BJ (cell line): ENCODE data around the gene HMCN2. TPM values are rescaled to one million over a fixed set of nuclear protein-coding genes. Genes with fewer than 3 reads are reported as not detected.

ENCODE experiments used
- CTCF ChIA-PET: fragments of 350-600 bp; formaldehyde crosslinking; extraction: SDS; loops from one replicate; lab custom pipeline; 2021; ENCODE audit warnings: antibody characterized with exemption, inconsistent platforms; lab: Yijun Ruan, JAX
- POLR2A ChIA-PET: fragments of 300-600 bp; sonication (Branson Sonifier 250); formaldehyde crosslinking; extraction: SDS; loops from one replicate; lab custom pipeline; 2021; ENCODE audit warnings: antibody characterized with exemption; lab: Charles Lee
- DNase-seq: peaks from one replicate; pipeline ENCODE4 v3.0.0-alpha.2; 2011; ENCODE audit warnings: low read depth
- H3K27me3 ChIP-seq: 2 replicates; pipeline ENCODE4 v1.6.0; 2011; ENCODE audit warnings: low read length; ENCODE audit not compliant: control insufficient read depth, insufficient read depth
- H3K36me3 ChIP-seq: 2 replicates; pipeline ENCODE4 v1.5.1; 2011; ENCODE audit warnings: low read length; ENCODE audit not compliant: control insufficient read depth, insufficient read depth
- H3K4me3 ChIP-seq: 2 replicates; pipeline ENCODE4 v1.5.1; 2011; ENCODE audit warnings: low read depth, mild to moderate bottlenecking, control low read depth, low read length
- polyA plus RNA-seq: library from polyadenylated mRNA; depleted of rRNA; stranded (reverse); fragments of >200 nt; gene quantifications from 2 replicates; pipeline ENCODE4 v1.2.3, GENCODE V29; 2011
- TF ChIP-seq, protein P1 (sequence below): IDR thresholded peaks from 2 replicates; pipeline ENCODE4 v1.5.1; 2011; ENCODE audit warnings: low read depth, mild to moderate bottlenecking, control low read depth, inconsistent platforms, low read length, moderate library complexity; ENCODE audit not compliant: insufficient read depth

Gene HMCN2
- polyA plus RNA-seq, 1 experiment, result not detected

DNA sequence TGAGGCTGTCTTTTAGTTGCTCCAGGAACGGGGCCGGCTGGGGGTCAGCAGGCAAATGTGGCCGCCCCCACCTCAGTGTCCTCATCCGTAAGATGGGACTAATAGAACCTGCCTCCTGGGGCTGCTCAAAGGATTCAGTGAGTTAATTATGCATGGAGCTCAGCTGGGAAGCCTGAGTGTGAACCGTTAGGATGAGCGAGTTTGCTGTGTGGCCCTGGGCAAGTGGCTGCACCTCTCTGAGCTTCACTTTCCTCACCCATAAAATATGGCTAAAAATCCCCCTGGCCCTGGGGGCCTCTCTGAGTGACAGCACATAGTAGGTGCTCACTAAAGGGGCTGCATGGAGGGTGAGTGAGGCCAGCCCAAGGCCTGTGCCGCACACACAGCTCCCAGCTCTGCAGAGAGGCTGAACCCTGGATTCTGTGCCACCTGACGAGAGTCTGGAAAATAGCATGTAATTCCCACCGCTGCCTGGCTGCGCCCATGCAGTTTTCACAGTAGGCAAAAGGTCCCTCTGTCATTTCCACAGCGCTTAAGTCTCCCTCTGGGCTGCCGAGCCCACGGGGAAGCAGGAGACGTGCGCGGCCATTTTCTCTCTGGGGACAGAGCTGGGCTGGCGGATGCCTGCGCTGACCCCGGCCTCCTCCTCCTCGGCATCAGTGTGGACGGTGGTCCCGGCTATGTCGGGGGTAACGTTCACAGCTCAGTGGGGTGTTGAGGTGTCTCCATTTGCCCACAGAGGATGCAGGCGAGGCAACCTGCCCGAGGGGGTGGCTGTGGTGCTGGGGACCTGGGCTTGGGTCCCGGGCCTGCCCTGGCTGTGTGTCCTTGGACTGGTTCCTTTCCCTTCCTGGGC lies 197.4 kb downstream of the HMCN2 start:
- Histone ChIP-seq H3K36me3 (peaks cover 60% of the 10 kb centered on the region), H3K27me3 (no peaks in the 10 kb centered on the region), H3K4me3 (no peak overlapping the region)
- ChIA-PET POLR2A (no interaction called here), CTCF (interaction anchor here (0.6 to 19.6 kb wide), 4 partner anchors 12 to 222 kb away, joined by 3 to 184 read pairs (median 3); no protein-coding TSS in a partner anchor)
- TF ChIP-seq, protein P1, sequence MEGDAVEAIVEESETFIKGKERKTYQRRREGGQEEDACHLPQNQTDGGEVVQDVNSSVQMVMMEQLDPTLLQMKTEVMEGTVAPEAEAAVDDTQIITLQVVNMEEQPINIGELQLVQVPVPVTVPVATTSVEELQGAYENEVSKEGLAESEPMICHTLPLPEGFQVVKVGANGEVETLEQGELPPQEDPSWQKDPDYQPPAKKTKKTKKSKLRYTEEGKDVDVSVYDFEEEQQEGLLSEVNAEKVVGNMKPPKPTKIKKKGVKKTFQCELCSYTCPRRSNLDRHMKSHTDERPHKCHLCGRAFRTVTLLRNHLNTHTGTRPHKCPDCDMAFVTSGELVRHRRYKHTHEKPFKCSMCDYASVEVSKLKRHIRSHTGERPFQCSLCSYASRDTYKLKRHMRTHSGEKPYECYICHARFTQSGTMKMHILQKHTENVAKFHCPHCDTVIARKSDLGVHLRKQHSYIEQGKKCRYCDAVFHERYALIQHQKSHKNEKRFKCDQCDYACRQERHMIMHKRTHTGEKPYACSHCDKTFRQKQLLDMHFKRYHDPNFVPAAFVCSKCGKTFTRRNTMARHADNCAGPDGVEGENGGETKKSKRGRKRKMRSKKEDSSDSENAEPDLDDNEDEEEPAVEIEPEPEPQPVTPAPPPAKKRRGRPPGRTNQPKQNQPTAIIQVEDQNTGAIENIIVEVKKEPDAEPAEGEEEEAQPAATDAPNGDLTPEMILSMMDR, result no peak
- no peak for DNase-seq

DNA sequence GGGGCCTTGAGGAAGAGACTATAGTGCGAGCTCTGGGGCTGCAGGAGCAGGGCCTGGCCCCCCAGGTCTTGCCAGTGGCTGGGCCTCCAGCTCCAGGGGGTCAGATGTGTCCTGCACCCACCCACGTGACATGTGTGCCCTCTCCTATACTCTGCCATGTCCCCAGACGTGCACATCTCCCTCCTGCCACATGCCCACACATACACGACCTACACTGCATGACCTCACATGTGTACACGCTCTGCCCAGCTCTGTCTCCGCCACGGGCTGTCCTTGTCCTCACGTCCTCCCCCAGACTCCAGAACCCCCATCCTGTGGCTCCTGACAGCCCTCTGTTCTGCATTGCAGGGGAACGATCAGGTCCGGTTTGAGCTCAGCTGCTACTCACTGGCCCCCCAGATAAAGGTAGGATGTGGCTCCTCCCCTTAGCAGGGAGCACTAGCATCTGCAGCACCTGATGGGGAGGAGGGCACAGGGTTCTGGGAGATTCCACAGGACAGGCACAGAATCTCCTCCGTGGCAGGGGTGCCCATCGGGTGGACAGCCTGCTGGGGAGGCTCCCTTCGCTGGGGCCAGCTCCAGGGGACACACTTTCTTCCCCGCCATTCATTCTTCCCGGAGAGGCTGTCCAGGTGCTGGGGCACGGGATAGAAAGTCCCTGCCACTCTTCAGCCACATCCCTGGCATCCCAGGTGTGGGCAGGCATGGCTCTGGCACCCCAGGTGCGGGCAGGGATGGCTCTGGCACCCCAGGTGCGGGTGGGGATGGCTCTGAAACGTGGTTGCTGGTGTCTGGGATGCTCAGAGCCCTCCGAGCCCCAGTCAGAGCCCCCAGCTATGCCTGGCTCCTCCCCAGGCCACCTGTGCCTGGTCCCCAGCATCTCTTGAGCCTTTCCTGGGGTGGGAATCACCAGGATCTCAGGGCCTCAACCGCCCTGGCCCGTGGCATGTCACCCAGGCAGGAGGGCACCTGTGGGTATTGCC lies 198.5 kb downstream of the HMCN2 start:
- no peaks in the 10 kb centered on the region for H3K27me3 ChIP-seq
- peaks cover 55% of the 10 kb centered on the region for H3K36me3 ChIP-seq
- POLR2A ChIA-PET, result no interaction called here
- TF ChIP-seq, protein P1, result no peak
- no peak for DNase-seq
- H3K4me3 ChIP-seq, result no peak overlapping the region
- CTCF ChIA-PET, result interaction anchor here (0.9 to 19.6 kb wide), 2 partner anchors 11 to 220 kb away, joined by 3 to 184 read pairs; no protein-coding TSS in a partner anchor

DNA sequence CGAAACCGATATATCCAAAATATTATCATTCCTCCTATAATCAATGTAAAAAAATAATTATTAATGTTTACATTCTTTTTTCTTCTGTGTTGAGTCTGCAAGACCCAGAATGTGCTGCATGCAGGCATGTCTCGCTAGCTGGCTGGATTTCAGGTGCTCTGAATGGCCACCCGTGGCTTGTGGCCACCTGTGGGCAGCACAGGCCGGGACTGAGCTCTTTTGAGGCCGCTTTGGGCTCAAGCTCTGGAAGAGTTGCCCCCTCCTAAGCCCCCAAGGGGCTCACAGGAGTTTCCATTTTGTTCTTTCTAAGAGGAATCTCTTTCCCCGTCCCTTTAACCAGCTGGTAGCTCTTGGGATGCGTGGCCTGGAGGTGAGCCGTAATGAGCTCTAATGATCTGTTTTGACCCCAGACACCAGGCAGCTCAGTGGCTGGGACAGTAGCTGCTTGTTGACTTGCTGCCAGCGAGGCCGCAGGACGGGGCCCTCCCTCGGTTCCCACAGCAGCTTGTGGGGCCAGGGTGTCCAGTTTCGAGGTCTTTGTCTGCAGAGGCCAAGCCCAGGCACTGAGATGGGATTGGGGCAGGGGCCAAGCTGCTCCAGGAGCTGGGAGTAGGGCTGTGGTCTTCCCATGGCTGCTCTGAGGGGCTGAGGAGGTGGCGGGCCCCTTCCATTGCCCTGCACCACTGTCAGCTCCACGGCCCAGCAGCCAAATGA lies 200.0 kb downstream of the HMCN2 start:
- no peak for DNase-seq
- Histone ChIP-seq H3K4me3 (no peak overlapping the region), H3K36me3 (peaks cover 55% of the 10 kb centered on the region), H3K27me3 (no peaks in the 10 kb centered on the region)
- ChIA-PET POLR2A (no interaction called here), CTCF (interaction anchor here (0.6 to 19.6 kb wide), 4 partner anchors 11 to 219 kb away, joined by 3 to 184 read pairs (median 4); no protein-coding TSS in a partner anchor)
- TF ChIP-seq, protein P1, result no peak

DNA sequence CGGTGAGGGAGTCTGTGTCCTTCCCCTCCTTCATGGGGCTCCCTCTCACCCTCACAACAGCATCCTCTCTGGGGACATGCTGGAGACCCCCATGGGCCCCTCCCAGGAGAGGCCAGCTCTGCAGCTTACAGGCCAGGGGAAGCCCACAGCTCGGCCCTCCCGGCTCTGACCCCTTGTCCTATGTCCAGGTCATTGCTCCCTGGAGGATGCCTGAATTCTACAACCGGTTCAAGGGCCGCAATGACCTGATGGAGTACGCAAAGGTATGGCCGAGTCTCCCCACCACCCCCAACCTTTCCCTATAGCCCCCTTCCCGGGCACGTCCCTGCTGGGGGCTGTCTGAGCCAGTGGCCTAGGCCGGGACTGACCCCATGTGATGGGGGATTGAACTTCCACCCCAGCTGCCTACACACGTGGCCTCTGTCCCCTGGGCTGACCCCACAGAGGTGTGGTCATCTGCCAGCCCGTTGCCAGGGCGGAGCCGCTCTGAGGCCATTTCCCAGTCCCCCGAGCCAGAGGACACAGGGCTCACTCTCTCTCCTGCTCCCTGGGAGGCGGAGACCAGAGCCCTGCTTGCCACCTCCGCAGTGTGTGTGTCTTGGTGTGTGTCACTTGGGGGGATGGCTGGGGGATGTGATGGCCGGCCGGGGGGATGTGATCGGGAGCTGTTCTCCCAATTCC lies 201.1 kb downstream of the HMCN2 start:
- Histone ChIP-seq H3K36me3 (peaks cover 58% of the 10 kb centered on the region), H3K4me3 (no peak overlapping the region), H3K27me3 (no peaks in the 10 kb centered on the region)
- DNase-seq, result no peak
- CTCF ChIA-PET, result interaction anchor here (0.9 to 19.6 kb wide), 3 partner anchors 10 to 218 kb away, joined by 4 to 184 read pairs (median 5); no protein-coding TSS in a partner anchor
- POLR2A ChIA-PET, result interaction anchor here (1.0 kb wide), 1 partner anchor 17 kb away, joined by 7 read pairs; no protein-coding TSS in a partner anchor
- TF ChIP-seq, protein P1, result no peak
